Calu3 (cell line): ENCODE data around the gene PTH2. TPM values are rescaled to one million over a fixed set of nuclear protein-coding genes. Genes with fewer than 3 reads are reported as not detected.

Source experiments
- BruUV-seq: library from RNA; stranded (reverse); fragments of 400-500 nt; replicated peaks from 2 replicates; lab custom pipeline; 2021; lab: Mats Ljungman, UMichigan
- CTCF ChIA-PET: fragments of 300-600 bp; sonication (Branson Sonifier 250); formaldehyde crosslinking; loops from one replicate; lab custom pipeline; 2022; ENCODE audit warnings: antibody characterized with exemption; lab: Charles Lee
- DNase-seq: peaks from one replicate; pipeline ENCODE4 v3.0.0; 2022
- H3K27ac Mint-ChIP-seq: one replicate; pipeline ENCODE4 v1.8.0; 2022; ENCODE audit warnings: mixed read lengths; ENCODE audit not compliant: unreplicated experiment
- H3K27me3 Mint-ChIP-seq: one replicate; pipeline ENCODE4 v1.8.0; 2022; ENCODE audit warnings: mixed read lengths; ENCODE audit not compliant: unreplicated experiment
- H3K36me3 Mint-ChIP-seq: one replicate; pipeline ENCODE4 v1.8.0; 2022; ENCODE audit warnings: mild to moderate bottlenecking, moderate library complexity, mixed read lengths; ENCODE audit not compliant: insufficient read depth, unreplicated experiment
- H3K4me1 Mint-ChIP-seq: one replicate; pipeline ENCODE4 v1.8.0; 2022; ENCODE audit warnings: mild to moderate bottlenecking, low read depth, mixed read lengths; ENCODE audit not compliant: unreplicated experiment
- H3K4me3 Mint-ChIP-seq: one replicate; pipeline ENCODE4 v1.8.0; 2022; ENCODE audit warnings: mild to moderate bottlenecking, low read depth, moderate library complexity, mixed read lengths; ENCODE audit not compliant: unreplicated experiment
- H3K9me3 Mint-ChIP-seq: one replicate; pipeline ENCODE4 v1.8.0; 2022; ENCODE audit warnings: low read depth, mixed read lengths; ENCODE audit not compliant: unreplicated experiment
- CTCF ChIP-seq: fragments of 200-600 bp; IDR thresholded peaks from one replicate; pipeline ENCODE4 v1.8.0; 2022; ENCODE audit warnings: antibody characterized with exemption; ENCODE audit not compliant: unreplicated experiment
- intact Hi-C: fragments of 100-400 bp; cut with micrococcal nuclease; formaldehyde crosslinking; loops from one replicate; pipeline ENCODE4 v1.10.0; 2022; ENCODE audit not compliant: unreplicated experiment
- total RNA-seq: library from RNA; stranded (reverse); gene quantifications from 2 replicates; pipeline ENCODE4 v1.2.3, GENCODE V29; 2022

Gene PTH2
- total RNA-seq, 1 experiment from 2014 or later, result not detected

- BruUV-seq, result no TSS peak
- H3K9me3 Mint-ChIP-seq, result no peaks in the 10 kb centered on the region
- no peak overlapping the region for H3K4me3 Mint-ChIP-seq
- CTCF ChIA-PET, result interaction anchor here (1.0 kb wide), 1 partner anchor 12 kb away, joined by 3 read pairs; no protein-coding TSS in a partner anchor
- no peak for DNase-seq
- TF ChIP-seq CTCF, result no peak
- H3K27me3 Mint-ChIP-seq, result peaks cover 100% of the 10 kb centered on the region
- peaks cover 5% of the 10 kb centered on the region for H3K36me3 Mint-ChIP-seq
- intact Hi-C loops, result no loop called here
- H3K4me1 Mint-ChIP-seq, result peaks cover 39% of the 10 kb centered on the region
- H3K27ac Mint-ChIP-seq, result no peak overlapping the region
These were observed 703 bp upstream of the PTH2 start for GRCh38 chr19:49423985-49424303.

GRCh38 chr19:49422407-49423070, 702 bp downstream of the PTH2 start:
- no peak overlapping the region for H3K27ac Mint-ChIP-seq
- H3K4me3 Mint-ChIP-seq, result no peak overlapping the region
- BruUV-seq, result no TSS peak
- peaks cover 100% of the 10 kb centered on the region for H3K27me3 Mint-ChIP-seq
- H3K9me3 Mint-ChIP-seq, result no peaks in the 10 kb centered on the region
- TF ChIP-seq CTCF, result no peak
- intact Hi-C loops, result no loop called here
- H3K4me1 Mint-ChIP-seq, result peaks cover 39% of the 10 kb centered on the region
- CTCF ChIA-PET, result no interaction called here
- peaks cover 5% of the 10 kb centered on the region for H3K36me3 Mint-ChIP-seq
- DNase-seq, result peak; percentile 31

GRCh38 chr19:49421878-49422202, 1.4 kb downstream of the PTH2 start:
- intact Hi-C loops, result no loop called here
- Mint-ChIP-seq H3K9me3 (no peaks in the 10 kb centered on the region), H3K4me3 (no peak overlapping the region), H3K27ac (no peak overlapping the region), H3K4me1 (peaks cover 35% of the 10 kb centered on the region), H3K27me3 (peaks cover 100% of the 10 kb centered on the region), H3K36me3 (peaks cover 5% of the 10 kb centered on the region)
- CTCF ChIA-PET, result no interaction called here
- BruUV-seq, result no TSS peak
- TF ChIP-seq CTCF, result no peak
- DNase-seq, result no peak

GRCh38 chr19:49421039-49421877, 2.0 kb downstream of the PTH2 start:
- H3K36me3 Mint-ChIP-seq, result peaks cover 5% of the 10 kb centered on the region
- TF ChIP-seq CTCF, result no peak

More at GRCh38 chr19:49421039-49421877, 2.0 kb downstream of the PTH2 start:
- H3K27ac Mint-ChIP-seq, result no peak overlapping the region
- intact Hi-C loops, result no loop called here
- peaks cover 100% of the 10 kb centered on the region for H3K27me3 Mint-ChIP-seq
- no peak for DNase-seq
- no peak overlapping the region for H3K4me3 Mint-ChIP-seq
- peaks cover 30% of the 10 kb centered on the region for H3K4me1 Mint-ChIP-seq
- no TSS peak for BruUV-seq
- CTCF ChIA-PET, result interaction anchor here (0.5 kb wide), 1 partner anchor 893 kb away, joined by 3 read pairs; no protein-coding TSS in a partner anchor
- H3K9me3 Mint-ChIP-seq, result no peaks in the 10 kb centered on the region
